HFF-Myc (cell line): ENCODE data around the gene TGM5.

Experiments used
- DNase-seq: peaks from one replicate; pipeline ENCODE4 v3.0.0-alpha.2; 2011; ENCODE audit warnings: low read depth; ENCODE audit errors: extremely low read depth
- H3K4me3 ChIP-seq: replicated peaks from 2 replicates; pipeline ENCODE4 v1.5.1; 2011; ENCODE audit warnings: low read depth, mild to moderate bottlenecking, control low read depth, low read length
- TF ChIP-seq, protein P1 (sequence below): IDR thresholded peaks from 2 replicates; pipeline ENCODE4 v1.5.1; 2012; ENCODE audit warnings: mild to moderate bottlenecking, low read depth, low read length, control low read depth; ENCODE audit errors: missing control alignments

The TGM5 gene

DNA sequence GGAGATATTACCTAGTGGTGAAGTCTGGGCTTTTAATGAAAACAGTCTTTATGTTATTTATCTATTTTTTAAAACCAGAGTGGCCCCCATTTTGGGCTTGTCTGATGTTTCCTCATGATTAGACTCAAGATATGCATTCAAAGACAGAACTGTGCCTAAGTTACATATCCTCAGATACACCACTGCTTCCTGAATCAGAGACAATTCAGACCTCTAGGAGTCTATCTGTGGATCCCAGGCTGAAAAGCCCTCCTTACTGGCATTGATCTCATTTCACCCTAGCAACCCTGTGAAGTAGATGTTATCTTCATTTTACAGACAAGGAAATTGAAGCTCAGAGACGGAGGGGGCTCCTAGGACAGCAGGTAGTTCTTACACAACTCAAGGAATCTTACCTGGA is 16.8 kb upstream of the TGM5 start:
- no peak overlapping the region for H3K4me3 ChIP-seq
- TF ChIP-seq, protein P1, sequence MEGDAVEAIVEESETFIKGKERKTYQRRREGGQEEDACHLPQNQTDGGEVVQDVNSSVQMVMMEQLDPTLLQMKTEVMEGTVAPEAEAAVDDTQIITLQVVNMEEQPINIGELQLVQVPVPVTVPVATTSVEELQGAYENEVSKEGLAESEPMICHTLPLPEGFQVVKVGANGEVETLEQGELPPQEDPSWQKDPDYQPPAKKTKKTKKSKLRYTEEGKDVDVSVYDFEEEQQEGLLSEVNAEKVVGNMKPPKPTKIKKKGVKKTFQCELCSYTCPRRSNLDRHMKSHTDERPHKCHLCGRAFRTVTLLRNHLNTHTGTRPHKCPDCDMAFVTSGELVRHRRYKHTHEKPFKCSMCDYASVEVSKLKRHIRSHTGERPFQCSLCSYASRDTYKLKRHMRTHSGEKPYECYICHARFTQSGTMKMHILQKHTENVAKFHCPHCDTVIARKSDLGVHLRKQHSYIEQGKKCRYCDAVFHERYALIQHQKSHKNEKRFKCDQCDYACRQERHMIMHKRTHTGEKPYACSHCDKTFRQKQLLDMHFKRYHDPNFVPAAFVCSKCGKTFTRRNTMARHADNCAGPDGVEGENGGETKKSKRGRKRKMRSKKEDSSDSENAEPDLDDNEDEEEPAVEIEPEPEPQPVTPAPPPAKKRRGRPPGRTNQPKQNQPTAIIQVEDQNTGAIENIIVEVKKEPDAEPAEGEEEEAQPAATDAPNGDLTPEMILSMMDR, result no peak
- DNase-seq, result no peak

DNA sequence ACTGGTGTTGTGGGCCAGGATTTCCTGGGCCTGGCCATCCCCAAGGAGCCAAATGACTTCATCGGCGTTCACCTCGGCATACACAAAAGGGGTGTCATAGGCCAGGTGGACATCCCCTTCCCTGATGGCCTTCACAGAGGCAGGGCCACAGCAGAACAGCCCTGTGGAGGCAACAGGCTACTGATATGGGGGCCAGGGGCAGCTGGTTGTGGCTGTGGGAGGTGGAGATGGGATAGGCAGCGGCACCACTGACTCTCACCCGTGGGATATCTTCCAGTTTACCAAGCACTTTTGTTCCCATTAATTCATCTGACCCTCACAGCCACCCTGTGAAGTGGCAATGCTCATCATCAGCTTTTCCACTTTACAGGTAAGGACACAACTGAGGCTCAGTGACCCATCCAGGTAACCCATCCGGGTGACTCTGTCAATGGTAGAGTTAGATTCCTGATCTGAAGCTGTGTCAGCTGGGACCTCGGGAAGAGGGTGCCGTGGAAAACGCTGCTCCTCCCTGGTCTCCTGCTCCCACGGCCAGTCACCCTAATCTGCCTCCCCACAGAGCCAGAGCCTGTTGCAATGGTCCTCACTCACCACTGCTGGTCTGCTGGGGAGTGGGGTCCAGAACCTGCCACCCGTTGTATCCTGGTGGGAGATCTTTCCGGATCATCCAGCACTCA is 15.3 kb upstream of the TGM5 start:
- no peak overlapping the region for H3K4me3 ChIP-seq
- TF ChIP-seq, protein P1, result no peak
- DNase-seq, result no peak

DNA sequence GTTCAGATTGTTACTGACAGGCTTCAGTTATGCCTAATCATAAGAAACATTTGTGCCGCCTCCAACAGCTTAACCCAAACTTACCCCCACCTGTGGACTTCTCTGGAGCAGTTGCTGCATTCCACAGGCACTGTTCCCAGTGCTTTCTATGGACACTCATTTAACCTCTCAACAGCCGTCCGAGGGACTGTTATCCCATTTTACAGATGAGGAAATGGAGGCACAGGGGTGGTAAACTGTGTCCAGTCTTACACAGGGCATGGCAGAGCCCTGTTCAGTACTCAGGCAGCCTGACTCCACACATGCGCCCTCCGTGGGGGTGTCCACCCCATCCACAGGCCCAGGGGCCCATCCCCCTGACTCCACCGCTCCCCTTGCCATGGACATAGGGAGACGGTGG is 14.3 kb upstream of the TGM5 start:
- H3K4me3 ChIP-seq, result no peak overlapping the region
- TF ChIP-seq, protein P1, result no peak
- DNase-seq, result no peak

DNA sequence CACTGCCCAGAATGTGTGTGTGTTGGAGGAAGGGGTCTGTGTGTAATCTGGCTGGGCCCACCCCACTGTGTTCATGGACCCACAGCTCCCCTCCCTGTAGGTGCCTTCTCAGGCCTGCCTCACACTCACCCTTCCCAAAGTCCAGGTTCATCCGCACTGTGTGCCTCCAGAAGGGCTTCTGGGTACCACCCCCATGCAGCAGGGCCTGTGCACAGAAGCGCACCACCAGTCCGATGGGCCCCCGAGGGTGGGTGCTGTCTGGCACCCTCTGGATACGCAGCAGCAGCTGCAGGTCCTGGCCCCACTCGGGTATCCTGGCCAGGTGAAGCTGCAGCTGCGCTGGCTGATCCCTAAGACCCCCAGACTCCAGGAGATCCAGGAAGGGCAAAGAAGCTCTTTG is 12.8 kb upstream of the TGM5 start:
- TF ChIP-seq, protein P1, result no peak
- DNase-seq, result no peak
- no peak overlapping the region for H3K4me3 ChIP-seq

DNA sequence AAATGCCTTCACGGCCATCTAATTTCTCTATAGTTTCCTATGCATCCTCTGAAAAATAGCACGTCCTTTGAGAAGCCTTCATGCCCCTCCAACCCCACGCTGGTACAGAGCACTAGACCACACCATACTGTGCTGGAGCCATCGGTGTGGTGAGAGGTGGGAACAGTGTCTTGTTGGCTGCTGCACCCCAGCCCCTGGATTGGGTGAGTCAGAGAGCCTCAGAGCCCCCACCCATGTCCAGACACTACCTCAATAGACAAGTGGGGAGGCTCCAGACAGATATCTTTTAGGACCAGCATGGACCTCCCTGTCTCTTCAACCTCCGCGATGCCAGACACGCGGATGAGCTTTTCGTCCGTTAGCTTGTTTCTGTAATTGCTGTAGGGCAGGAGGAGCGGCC is 12.1 kb upstream of the TGM5 start:
- DNase-seq, result no peak
- TF ChIP-seq, protein P1, result no peak

DNA sequence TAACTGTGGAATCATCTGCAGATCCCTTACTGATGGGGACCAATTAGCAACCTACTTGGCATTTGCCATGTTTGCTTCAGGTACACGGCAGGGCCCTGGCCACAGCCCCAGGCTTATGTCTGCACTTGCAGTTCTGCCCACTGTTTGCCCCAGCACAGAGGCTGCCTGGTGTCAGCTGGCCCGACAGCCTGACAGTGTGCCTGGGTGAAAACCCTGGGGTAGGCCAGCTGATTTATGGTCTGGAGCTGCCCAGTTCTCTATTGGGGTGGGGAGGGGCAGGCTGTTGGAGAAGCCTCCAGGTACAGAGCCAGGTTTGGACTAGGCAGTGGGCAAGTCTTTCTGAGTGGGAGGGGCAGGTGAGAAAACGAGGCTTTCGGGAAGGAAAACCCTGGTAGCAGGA is 11.2 kb upstream of the TGM5 start:
- TF ChIP-seq, protein P1, result no peak
- DNase-seq, result no peak
- no peak overlapping the region for H3K4me3 ChIP-seq

More for the DNA sequence above, 12.1 kb upstream of the TGM5 start:
- no peak overlapping the region for H3K4me3 ChIP-seq
